ENCODE results near the gene DNAAF8.

DNAAF8 gene

DNA sequence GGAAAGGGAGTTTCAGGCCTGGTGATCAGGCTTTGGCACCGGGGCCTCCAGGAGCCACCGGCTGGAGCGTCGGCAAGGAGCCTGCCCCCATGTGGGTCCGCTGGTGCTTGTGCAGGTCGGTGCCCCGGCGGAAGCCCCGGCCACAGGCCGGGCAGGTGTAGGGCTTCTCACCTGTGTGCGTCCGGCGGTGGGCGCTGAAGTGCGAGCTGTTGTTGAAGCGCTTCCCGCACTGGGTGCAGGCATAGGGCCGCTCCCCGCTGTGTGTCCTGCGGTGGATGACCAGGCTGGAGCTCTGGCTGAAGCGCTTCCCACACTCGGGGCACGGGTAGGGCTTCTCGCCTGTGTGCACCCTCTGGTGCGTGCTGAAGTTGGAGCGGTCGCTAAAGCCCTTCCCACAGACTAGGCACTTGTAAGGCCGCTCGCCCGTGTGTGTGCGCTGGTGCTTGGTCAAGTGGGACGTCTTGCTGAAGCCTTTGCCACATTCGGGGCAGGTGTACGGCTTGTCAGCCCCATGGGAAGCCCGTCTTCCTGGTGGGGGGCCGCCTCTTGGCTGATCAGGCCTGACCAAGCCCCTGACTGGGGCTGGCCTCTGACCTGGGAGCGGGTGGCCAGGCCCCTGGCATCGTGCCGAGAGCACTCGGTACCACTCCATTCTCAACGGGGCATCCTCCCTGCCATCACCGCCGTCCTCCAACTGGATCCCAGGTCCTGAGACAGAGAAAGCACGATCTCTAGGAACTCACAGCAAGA lies 18.2 kb downstream of the DNAAF8 start:
- DNase-seq (ENCODE audit: low read depth in 2 of 2) = no peak

- DNase-seq (ENCODE audit: low read depth in 2 of 2) = no peak
These were observed 18.9 kb downstream of the DNAAF8 start for GRCh38 chr16:4753227-4753626.

- DNase-seq (ENCODE audit: low read depth in 2 of 2) = no peak
These were observed 20.5 kb downstream of the DNAAF8 start for GRCh38 chr16:4754865-4755264.

DNA sequence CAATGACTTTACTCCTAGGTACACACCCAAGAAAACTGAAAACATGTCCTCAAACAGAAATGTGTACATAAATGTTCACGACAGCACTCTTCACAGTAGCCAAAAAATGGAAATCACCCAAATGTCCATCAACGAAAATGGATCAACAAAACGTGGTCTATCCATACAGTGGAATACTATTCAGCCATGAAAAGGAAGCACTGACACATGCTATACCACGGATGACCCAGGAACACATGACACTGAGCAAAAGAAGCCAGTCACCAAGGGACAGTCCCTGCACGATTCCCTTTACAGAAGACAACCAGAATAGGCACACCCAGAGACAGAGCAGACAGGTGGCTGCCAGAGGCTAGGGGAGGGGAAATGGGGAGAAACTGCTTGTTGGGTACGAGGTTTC lies 21.4 kb downstream of the DNAAF8 start:
- DNase-seq (ENCODE audit: low read depth in 2 of 2) = no peak

GRCh38 chr16:4760221-4760910 lies 26.0 kb downstream of the DNAAF8 start:
- no peak for DNase-seq (ENCODE audit: low read depth in 2 of 2)

DNA sequence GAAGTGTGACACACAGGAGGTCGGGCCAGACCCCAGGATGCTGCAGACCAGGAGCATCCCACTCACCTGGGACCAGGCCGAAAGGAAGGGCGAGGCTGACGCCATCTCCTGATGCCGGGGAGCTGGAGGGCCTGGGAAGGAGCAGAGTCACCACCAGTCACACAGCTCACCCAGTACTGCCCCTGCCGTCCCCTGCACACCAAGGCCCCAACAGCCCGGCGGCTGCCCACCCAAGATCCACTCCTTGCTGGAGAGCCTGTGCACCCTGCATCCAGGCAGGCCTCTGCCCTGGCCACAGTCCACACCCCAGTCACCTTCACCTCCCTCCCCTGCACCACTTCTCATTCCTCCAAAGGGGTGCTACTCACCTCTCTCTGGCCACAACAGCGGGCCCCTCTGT lies 27.9 kb downstream of the DNAAF8 start:
- no peak for DNase-seq (ENCODE audit: low read depth in 2 of 2)

DNA sequence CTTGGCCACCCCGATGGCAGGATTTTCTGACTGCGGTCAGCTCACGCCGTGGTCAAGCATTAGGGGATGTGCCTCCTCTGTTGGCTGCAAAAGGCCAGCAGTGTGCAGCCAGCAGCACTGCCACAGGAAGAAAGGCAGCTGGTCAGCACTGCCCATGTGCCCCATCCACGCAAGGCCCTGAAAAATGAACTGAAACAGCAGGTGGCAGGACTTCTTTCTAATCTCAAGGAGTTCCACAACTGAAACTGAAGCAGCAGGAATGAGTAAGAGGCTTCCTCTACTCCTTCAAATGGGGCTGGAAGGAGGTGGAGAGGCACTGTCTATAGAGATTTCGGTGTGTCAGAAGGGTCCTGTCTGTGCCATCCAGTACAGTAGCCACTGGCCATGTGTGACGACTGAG lies 29.5 kb downstream of the DNAAF8 start:
- DNase-seq (ENCODE audit: low read depth in 2 of 2) = no peak

GRCh38 chr16:4765511-4766474 lies 31.5 kb downstream of the DNAAF8 start:
- DNase-seq (ENCODE audit: low read depth in 2 of 2) = no peak

- DNase-seq (ENCODE audit: low read depth in 2 of 2) = peak; percentile 94 to 95
These were observed 32.7 kb downstream of the DNAAF8 start, which contains the start of gene ZNF500 for GRCh38 chr16:4766875-4767628. ZNF500 (minus strand) TSS chr16:4767162; CDS start chr16:4765978, 1,184 bp downstream.

DNA sequence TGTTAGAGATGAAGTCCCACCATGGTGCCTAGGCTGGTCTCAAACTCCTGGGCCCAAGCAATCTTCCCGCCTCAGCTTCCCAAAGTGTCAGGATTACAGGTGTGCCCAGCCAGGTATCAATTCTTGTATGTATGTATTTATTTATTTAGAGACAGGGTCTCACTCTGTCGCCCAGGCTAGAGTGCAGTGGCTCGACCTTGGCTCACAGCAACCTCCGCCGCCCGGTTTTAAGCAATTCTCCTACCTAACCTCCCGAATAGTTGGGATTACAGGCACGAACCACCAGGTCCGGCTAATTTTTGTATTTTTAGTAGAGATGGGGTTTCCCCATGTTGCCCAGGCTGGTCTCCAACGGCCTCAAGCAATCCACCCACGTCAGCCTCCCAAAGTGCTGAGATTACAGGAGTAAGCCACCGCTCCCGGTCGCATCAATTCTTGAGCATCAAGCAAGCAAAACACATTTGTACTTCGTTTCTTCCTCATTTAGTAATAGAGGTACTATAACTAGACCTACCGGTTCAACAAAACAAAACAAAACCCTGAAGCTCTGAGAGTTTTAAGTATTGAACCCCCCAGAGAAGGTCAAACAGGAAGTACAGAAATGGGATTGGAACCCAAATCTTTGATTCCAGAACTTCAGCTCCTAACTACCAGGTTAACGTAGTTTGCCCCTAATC lies 33.7 kb downstream of the DNAAF8 start:
- no peak for DNase-seq (ENCODE audit: low read depth in 2 of 2)

DNA sequence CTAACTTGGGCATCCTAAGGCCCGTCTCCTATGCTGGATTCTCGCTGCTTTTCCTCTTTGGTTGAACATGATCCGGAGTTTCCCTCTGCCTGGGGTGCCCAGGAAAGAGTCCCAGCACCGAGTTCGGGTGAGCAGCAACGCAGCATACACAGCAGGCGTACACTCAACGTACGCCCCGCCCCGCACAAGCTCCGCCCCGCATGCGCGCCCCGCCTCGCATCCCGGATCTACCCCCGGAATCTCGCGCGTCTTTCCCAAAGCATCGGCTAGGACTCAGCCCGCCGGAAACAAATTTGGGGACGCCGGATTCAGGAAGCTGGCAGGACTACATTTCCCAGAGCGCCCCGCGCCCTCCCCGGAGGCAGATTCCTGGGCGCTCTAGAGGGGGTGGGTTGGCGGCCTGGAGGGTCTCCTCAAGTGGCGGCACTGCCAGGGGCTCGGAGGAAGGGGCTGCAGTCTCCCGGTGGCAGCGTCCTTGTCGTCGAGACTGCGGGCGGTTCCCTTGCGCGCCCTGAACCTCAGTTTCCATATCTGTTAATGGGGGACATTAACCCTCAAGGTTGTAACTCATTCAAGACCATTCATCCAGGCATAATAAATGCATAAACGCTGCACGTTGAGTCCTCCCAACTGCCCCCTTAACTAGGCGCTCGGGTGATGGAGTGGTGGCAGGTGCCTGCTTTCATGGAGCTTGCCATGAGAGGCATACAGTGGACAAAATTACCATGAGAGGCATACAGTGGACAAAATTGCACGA lies 34.4 kb downstream of the DNAAF8 start:
- DNase-seq (ENCODE audit: low read depth in 2 of 2) = peak; percentile 63 to 76

DNA sequence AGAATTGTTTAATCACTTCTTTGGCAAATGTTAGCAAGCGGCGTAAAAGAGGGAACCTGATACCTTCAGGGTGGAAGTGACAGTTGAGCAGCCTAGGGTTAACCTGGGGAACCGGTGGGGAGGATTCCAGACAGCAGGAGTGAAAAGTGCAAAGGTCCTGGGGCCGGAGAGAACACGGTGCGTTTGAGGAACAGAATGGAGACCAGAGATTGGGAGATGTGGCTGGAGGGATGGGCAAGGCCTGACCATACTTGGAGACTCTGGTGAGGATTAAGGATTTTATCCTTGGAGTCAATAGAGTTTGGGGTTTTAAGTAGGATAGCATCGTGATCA lies 34.9 kb downstream of the DNAAF8 start:
- DNase-seq (ENCODE audit: low read depth in 2 of 2) = no peak

GRCh38 chr16:4771646-4772045 lies 37.3 kb downstream of the DNAAF8 start:
- no peak for DNase-seq (ENCODE audit: low read depth in 2 of 2)

DNA sequence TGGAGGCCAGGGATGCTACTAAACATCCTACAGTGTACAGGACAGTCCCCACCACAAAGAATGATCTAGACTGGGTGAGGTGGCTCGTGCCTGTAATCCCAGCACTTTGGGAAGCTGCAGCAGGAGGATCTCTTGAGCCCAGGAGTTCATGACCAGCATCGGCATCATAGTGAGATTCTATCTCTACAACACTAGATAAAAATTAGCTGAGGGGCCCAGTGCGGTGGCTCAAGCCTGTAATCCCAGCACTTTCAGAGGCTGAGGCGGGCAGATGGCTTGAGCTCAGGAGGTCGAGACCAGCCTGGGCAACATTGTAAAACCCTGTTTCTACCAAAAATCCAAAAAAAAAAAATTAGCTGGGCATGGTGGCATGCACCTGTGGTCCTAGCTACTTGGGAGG lies 38.0 kb downstream of the DNAAF8 start:
- no peak for DNase-seq (ENCODE audit: low read depth in 2 of 2)

- DNase-seq (ENCODE audit: low read depth in 2 of 2) = no peak
These were observed 40.7 kb downstream of the DNAAF8 start for GRCh38 chr16:4775005-4775404.

DNA sequence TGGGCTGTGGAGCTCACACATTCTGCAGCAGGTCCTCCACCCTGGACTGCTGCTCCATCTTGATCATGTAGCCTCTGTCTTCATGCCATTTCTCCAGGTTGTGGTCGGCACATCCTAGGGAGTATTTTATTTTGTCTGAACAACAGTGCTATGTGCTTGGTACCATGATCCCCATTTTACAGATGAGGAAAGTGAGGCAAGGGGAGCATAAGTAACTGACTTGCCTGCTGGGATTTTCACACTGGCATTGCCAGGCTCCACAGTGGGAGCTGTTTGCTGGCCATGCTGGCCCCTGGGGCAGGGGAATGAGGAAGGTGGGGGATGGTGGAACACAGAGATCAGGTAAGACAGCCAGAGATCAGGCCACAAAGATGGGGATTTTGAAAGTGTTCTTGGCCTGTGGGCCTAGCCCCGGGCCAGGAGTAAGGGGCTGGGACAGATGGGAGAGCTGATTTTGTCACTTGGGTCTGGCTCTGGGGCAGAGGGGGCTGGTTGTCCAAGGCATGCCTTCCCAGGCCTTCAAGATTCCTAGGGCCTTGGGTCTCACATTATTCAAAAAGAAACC lies 41.9 kb downstream of the DNAAF8 start:
- DNase-seq (ENCODE audit: low read depth in 2 of 2) = no peak

DNA sequence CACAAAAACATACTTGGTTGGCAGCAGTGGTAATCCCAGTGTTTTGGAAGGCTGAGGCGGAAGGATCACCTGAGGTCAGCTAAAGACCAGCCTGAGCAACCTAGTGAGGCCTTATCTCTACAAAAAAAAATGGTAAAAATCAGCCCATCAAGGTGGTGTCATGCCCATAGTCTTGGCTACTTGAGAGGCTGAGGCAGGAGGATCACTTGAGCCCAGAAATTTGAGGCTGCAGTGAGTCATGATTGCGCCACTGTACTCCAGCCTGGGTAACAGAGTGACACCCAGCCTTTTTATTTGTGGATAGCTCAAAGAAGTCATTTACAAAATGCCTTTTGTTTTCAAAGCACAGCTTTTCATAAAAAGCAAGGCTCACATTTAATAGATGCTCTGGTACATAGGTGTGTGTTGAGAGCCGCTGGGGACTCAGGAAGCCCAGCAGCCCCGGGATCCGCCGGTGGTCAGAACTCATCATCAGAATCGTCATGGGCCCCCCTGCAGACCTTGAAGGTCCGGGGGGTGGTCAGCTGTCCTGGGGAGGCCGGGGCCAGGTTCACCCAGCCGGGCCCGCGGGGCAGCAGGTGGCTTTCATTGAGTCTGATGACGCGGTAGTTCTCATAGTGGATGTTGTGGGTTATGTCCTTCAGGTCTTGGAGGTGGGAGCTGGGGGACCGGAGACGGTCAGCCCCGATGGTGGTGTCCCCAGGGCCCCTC lies 43.2 kb downstream of the DNAAF8 start:
- no peak for DNase-seq (ENCODE audit: low read depth in 2 of 2)

- no peak for DNase-seq (ENCODE audit: low read depth in 2 of 2)
These were observed 43.7 kb downstream of the DNAAF8 start for GRCh38 chr16:4778050-4778392.

- no peak for DNase-seq (ENCODE audit: low read depth in 2 of 2)
These were observed 45.9 kb downstream of the DNAAF8 start for GRCh38 chr16:4780235-4780634.
